GM06990 (cell line): ENCODE results near the gene PAX2.

Source experiments
- DNase-seq: peaks from one replicate; pipeline ENCODE4 v3.0.0-alpha.2; 2011; ENCODE audit not compliant: insufficient read length; ENCODE audit errors: extremely low read depth
- H3K27me3 ChIP-seq: replicated peaks from 2 replicates; pipeline ENCODE4 v1.6.0; 2011; ENCODE audit warnings: low read length; ENCODE audit not compliant: control insufficient read depth, insufficient read depth
- H3K36me3 ChIP-seq: 2 replicates; pipeline ENCODE4 v1.5.1; 2011; ENCODE audit warnings: low read length; ENCODE audit not compliant: control insufficient read depth, insufficient read depth
- H3K4me3 ChIP-seq: replicated peaks from 2 replicates; pipeline ENCODE4 v1.5.1; 2011; ENCODE audit warnings: low read depth, mild to moderate bottlenecking, control low read depth, low read length
- CTCF ChIP-seq: IDR thresholded peaks from 2 replicates; pipeline ENCODE4 v1.5.1; 2011; ENCODE audit warnings: low read length, control low read depth, mild to moderate bottlenecking, inconsistent platforms; ENCODE audit not compliant: insufficient read depth, poor library complexity, severe bottlenecking

The PAX2 gene

DNA sequence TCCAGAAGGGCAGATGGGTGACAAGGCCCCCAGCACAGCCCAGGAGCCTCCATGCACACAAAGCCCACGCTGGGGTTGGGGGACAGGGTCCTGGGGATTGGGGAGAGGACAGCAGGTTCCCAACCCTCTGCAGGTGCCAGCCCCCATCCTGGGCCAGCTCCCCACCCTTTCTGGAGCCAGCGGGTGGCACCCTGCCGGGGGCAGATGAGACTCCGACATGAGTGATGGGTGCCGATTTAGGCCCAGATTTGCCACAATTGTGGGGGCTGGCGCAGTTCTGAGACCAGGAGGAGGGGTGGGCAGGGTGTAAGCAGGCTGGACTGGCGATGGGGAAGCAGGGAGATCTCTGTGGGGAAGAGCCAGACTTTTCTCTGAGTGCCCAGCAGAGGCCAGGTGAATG is 118.1 kb downstream of the PAX2 start:
- Histone ChIP-seq H3K36me3 (no peaks in the 10 kb centered on the region), H3K27me3 (no peaks in the 10 kb centered on the region; the same call in 1 of the 2 replicates), H3K4me3 (no peak overlapping the region)
- TF ChIP-seq CTCF: no peak
- no peak for DNase-seq

- TF ChIP-seq CTCF: no peak
- Histone ChIP-seq H3K4me3 (no peak overlapping the region), H3K27me3 (no peaks in the 10 kb centered on the region; the same call in 1 of the 2 replicates), H3K36me3 (no peaks in the 10 kb centered on the region)
- DNase-seq: no peak
These were observed 118.9 kb downstream of the PAX2 start for GRCh38 chr10:100864036-100864885.

DNA sequence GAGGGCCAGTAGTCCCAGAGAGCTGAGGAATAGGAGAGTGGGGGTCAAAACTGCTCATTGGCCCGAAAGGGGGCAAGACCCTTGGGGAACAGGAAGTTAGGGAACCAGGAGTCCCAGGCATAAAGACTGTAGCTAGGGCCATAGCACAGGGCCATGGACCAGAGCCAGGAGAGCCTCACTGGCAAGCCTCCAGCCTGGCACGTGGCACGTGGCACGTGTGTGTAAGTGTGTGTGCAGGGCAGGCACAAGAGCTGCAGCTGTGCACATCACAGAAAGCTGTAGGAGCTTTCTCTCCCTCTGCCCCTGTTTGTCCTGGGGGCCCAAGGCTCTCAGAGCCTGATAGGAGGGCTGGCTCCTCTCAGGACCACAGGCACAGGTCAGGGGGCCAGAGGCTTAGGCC is 119.6 kb downstream of the PAX2 start:
- no peak overlapping the region for H3K4me3 ChIP-seq
- no peak for DNase-seq
- no peaks in the 10 kb centered on the region; the same call in 1 of the 2 replicates for H3K27me3 ChIP-seq
- TF ChIP-seq CTCF: no peak
- no peaks in the 10 kb centered on the region for H3K36me3 ChIP-seq

DNA sequence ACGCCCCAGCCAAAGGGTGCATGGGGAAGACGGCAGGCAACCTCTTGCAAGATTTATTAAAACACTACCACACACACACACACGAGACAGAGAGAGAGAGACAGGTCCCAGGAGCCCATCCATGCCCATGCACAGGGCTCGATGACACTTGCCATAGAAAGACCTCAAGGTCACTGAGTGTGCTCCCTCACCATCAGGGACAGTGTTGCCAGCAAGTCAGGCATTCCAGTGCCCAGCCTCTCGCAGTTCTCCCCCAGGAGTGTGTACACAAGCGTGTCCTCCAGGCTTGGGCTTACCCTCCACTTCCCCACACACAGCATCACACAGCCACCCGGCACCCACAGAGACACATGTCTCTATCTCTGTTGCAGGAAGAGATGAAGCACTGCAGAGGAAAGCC is 120.6 kb downstream of the PAX2 start:
- H3K4me3 ChIP-seq: no peak overlapping the region
- no peak for TF ChIP-seq CTCF

DNA sequence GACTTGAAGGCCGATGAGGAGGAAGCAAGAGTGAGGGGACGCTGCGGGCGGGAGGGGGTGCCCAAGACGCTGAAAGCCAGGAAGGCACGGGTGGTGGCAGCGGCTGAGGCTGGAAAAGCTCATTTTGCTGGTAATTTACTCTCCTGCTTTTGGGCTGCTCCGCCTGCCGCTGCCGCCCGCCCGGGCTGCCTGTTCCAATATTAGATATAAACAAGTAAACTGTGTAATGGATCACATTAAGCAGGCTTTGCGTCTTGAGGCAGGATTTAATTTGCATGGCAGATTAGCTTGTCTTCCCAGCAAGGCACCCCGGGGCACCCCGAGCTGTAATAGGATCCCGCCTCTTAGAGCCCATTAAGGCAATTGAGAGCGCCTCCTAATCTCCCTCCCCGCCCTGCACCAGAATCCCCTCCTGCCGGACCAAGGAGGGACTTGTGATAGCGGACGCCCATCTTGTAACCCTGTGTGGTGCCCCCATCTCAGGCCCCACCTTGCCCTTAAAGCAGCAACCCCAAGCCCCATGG is 121.3 kb downstream of the PAX2 start:
- no peak for TF ChIP-seq CTCF
- Histone ChIP-seq H3K36me3 (no peaks in the 10 kb centered on the region), H3K27me3 (no peaks in the 10 kb centered on the region; the same call in 1 of the 2 replicates), H3K4me3 (no peak overlapping the region)
- no peak for DNase-seq

More for the DNA sequence above, 120.6 kb downstream of the PAX2 start:
- no peak for DNase-seq
- Histone ChIP-seq H3K27me3 (no peaks in the 10 kb centered on the region; the same call in 1 of the 2 replicates), H3K36me3 (no peaks in the 10 kb centered on the region)
